Measurements from ENCODE around the gene ADO. TPM values are rescaled to one million over a fixed set of nuclear protein-coding genes. Genes with fewer than 3 reads are reported as not detected.

Gene ADO
- total and polyA plus RNA-seq, 10 of the 15 experiments (the other 5 are each of a cell fraction or from before 2014, with no cell fraction given), result 4.3 to 44.6 (median 18.7) TPM

DNA sequence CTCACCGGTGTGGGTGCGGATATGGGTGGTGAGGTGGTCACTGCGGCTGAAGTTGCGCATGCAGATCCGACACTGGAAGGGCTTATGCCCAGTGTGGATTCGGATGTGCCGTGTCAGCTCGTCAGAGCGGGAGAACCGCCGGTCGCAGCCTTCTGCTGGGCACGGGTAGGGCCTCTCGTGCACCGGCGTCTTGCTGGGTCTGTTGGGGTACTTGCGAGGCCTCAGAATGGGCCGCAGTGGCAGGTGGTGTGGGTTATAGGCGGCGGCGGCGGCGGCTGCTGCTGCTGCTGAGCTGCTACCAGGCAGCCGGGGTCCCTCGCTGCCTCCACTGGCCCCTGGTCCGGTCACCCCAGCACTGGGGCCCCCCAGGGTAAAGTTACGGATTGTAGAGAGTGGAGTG is 8.9 kb downstream of the ADO start:
- WGBS (ENCODE audit: insufficient coverage, insufficient replicate concordance, low lambda C conversion rate, missing lambda C conversion rate), result over 99% methylated on average over 21 of the region's 27 CpGs
- intact Hi-C loops (cut with micrococcal nuclease; ENCODE audit: unreplicated experiment) (no loop called here), in situ Hi-C loops (cut with MboI) (loop anchor here (5.0 kb wide), 1 partner anchor 201 kb away; no protein-coding TSS in a partner anchor)
- H3K4me2 ChIP-seq (ENCODE audit: control insufficient read depth, insufficient read depth), result peak overlapping the region; percentile 49
- H3K9me3 ChIP-seq (replicated peaks; ENCODE audit: control insufficient read depth, insufficient read depth, low read length), result no peaks in the 10 kb centered on the region
- H3K27me3 ChIP-seq (replicated peaks in 1 of 2; ENCODE audit: control insufficient read depth in 2 of 2, insufficient read depth in 2 of 2, low read length in 1 of 2), result no peaks in the 10 kb centered on the region
- H3K79me2 ChIP-seq (ENCODE audit: control insufficient read depth, insufficient read depth, low read length), result peaks cover 33% of the 10 kb centered on the region
- no peak overlapping the region for H2AFZ ChIP-seq (ENCODE audit: control insufficient read depth, low read depth, low read length)
- ChIA-PET CTCF (interaction anchor here (2.8 to 7.5 kb wide), 2 partner anchors 34 to 202 kb away, joined by 11 to 123 read pairs; no protein-coding TSS in a partner anchor), POLR2A (interaction anchor here (1.4 to 6.5 kb wide), 3 partner anchors 8 to 86 kb away, joined by 3 to 46 read pairs (median 7); partner anchors contain the start of gene ADO), RAD21 (ENCODE audit: unreplicated experiment) (interaction anchor here (1.1 to 6.4 kb wide), 4 partner anchors 33 to 194 kb away, joined by 3 to 103 read pairs (median 32); no protein-coding TSS in a partner anchor), SMC1A (ENCODE audit: uncharacterized antibody, unreplicated experiment) (interaction anchor here (1.8 to 7.9 kb wide), 4 partner anchors 80 to 201 kb away, joined by 5 to 131 read pairs (median 44); no protein-coding TSS in a partner anchor)
- BruUV-seq (replicated peaks), result no TSS peak
- DNase-seq (ENCODE audit: low read depth, low spot score), result no peak
- H3K36me3 ChIP-seq (ENCODE audit: control insufficient read depth in 2 of 2, insufficient read depth in 2 of 2, low read length in 1 of 2), result no peaks in the 10 kb centered on the region; a peak in 1 of 4 replicates
- no peak for ATAC-seq
- no peak overlapping the region for H3K27ac ChIP-seq (ENCODE audit: control insufficient read depth, insufficient read depth)
- no peak overlapping the region for H3K9ac ChIP-seq (ENCODE audit: control insufficient read depth, insufficient read depth, low read length)
- H3K4me1 ChIP-seq (ENCODE audit: control insufficient read depth, insufficient read depth, low read length), result peaks cover 23% of the 10 kb centered on the region
- H4K20me1 ChIP-seq (ENCODE audit: control insufficient read depth, insufficient read depth), result no peaks in the 10 kb centered on the region
- no peak for TF ChIP-seq MTA2 (IDR thresholded peaks at IDR 0.05; ENCODE audit: low read depth)
- TF ChIP-seq, protein P1, sequence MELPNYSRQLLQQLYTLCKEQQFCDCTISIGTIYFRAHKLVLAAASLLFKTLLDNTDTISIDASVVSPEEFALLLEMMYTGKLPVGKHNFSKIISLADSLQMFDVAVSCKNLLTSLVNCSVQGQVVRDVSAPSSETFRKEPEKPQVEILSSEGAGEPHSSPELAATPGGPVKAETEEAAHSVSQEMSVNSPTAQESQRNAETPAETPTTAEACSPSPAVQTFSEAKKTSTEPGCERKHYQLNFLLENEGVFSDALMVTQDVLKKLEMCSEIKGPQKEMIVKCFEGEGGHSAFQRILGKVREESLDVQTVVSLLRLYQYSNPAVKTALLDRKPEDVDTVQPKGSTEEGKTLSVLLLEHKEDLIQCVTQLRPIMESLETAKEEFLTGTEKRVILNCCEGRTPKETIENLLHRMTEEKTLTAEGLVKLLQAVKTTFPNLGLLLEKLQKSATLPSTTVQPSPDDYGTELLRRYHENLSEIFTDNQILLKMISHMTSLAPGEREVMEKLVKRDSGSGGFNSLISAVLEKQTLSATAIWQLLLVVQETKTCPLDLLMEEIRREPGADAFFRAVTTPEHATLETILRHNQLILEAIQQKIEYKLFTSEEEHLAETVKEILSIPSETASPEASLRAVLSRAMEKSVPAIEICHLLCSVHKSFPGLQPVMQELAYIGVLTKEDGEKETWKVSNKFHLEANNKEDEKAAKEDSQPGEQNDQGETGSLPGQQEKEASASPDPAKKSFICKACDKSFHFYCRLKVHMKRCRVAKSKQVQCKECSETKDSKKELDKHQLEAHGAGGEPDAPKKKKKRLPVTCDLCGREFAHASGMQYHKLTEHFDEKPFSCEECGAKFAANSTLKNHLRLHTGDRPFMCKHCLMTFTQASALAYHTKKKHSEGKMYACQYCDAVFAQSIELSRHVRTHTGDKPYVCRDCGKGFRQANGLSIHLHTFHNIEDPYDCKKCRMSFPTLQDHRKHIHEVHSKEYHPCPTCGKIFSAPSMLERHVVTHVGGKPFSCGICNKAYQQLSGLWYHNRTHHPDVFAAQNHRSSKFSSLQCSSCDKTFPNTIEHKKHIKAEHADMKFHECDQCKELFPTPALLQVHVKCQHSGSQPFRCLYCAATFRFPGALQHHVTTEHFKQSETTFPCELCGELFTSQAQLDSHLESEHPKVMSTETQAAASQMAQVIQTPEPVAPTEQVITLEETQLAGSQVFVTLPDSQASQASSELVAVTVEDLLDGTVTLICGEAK (IDR thresholded peaks at IDR 0.05; ENCODE audit: borderline replicate concordance), result no peak
- TF ChIP-seq, protein P2, sequence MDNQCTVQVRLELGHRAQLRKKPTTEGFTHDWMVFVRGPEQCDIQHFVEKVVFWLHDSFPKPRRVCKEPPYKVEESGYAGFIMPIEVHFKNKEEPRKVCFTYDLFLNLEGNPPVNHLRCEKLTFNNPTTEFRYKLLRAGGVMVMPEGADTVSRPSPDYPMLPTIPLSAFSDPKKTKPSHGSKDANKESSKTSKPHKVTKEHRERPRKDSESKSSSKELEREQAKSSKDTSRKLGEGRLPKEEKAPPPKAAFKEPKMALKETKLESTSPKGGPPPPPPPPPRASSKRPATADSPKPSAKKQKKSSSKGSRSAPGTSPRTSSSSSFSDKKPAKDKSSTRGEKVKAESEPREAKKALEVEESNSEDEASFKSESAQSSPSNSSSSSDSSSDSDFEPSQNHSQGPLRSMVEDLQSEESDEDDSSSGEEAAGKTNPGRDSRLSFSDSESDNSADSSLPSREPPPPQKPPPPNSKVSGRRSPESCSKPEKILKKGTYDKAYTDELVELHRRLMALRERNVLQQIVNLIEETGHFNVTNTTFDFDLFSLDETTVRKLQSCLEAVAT (IDR thresholded peaks at IDR 0.05), result 0 out of 2 replicates have a peak, but pooled peaks have one; percentile 46
- TF ChIP-seq POLR2A (IDR thresholded peaks at IDR 0.05; ENCODE audit: low read depth, low read length), result peak; percentile 41; the same call in 1 of the 2 replicates
- no peak for TF ChIP-seq RELA (IDR thresholded peaks at IDR 0.05; ENCODE audit: borderline replicate concordance, partially characterized antibody)
- TF ChIP-seq KAT2A (conservative IDR thresholded peaks at IDR 0.05; ENCODE audit: control insufficient read depth, low read depth, low read length), result no peak
- peak overlapping the region; percentile 19; the same call in 1 of the 2 replicates for H3K4me3 ChIP-seq
- no peak for FAIRE-seq
